HEK293T (cell line): ENCODE measurements around the gene RELA.

Experiments used
- ELF4 ChIP-seq: fragments of 450-650 bp; IDR thresholded peaks from 2 replicates; pipeline ENCODE4 v1.6.1; 2017; ENCODE audit warnings: antibody characterized with exemption
- FOXK2 ChIP-seq: fragments of 450-650 bp; IDR thresholded peaks from 2 replicates; pipeline ENCODE4 v1.6.1; 2016; ENCODE audit warnings: mild to moderate bottlenecking
- FOXM1 ChIP-seq: fragments of 450-650 bp; IDR thresholded peaks from 2 replicates; pipeline ENCODE4 v1.6.1; 2017; ENCODE audit warnings: mild to moderate bottlenecking, borderline replicate concordance
- HDGF ChIP-seq: fragments of 450-650 bp; IDR thresholded peaks from 2 replicates; pipeline ENCODE4 v1.6.1; 2017; ENCODE audit warnings: antibody characterized with exemption, borderline replicate concordance
- L3MBTL2 ChIP-seq: fragments of 450-650 bp; conservative IDR thresholded peaks from 2 replicates; pipeline ENCODE4 v1.6.1; 2016; ENCODE audit warnings: mild to moderate bottlenecking
- LEF1 ChIP-seq: fragments of 450-650 bp; IDR thresholded peaks from 2 replicates; pipeline ENCODE4 v1.6.1; 2017; ENCODE audit warnings: mild to moderate bottlenecking, borderline replicate concordance
- NFRKB ChIP-seq: fragments of 450-650 bp; IDR thresholded peaks from 2 replicates; pipeline ENCODE4 v1.6.1; 2016; ENCODE audit warnings: mild to moderate bottlenecking, moderate library complexity
- SP1 ChIP-seq: fragments of 450-650 bp; IDR thresholded peaks from 2 replicates; pipeline ENCODE4 v1.6.1; 2017
- SUZ12 ChIP-seq: fragments of 450-650 bp; IDR thresholded peaks from 2 replicates; pipeline ENCODE4 v1.6.1; 2016; ENCODE audit warnings: mild to moderate bottlenecking
- TARDBP ChIP-seq: fragments of 450-650 bp; IDR thresholded peaks from 2 replicates; pipeline ENCODE4 v1.6.1; 2016
- ZNF384 ChIP-seq: fragments of 450-650 bp; IDR thresholded peaks from 2 replicates; pipeline ENCODE4 v1.6.1; 2016

DNA sequence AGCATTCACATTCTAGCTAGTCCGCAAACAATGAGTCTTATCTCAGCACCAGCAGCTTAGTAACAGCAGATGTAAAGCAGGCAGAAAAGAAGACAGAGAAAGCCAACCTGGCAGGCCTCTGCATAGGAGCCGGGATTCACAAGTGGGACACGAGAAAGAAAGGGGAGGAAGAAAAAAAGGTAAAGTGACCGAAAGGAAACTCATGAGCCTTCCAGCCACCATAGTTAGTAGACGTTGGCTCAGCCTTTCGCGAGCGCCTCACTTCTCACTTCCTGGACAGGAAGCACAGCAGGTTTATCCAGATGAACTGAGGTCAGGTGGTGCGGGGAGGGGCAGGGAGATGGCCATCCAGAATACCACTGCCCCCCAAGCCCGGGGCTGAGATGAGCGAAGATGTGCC, 29.7 kb upstream of the RELA start:
- no peak for TF ChIP-seq NFRKB
- no peak for TF ChIP-seq TARDBP
- TF ChIP-seq ZNF384: no peak
- no peak for TF ChIP-seq ELF4
- TF ChIP-seq SUZ12: no peak
- no peak for TF ChIP-seq LEF1
- no peak for TF ChIP-seq FOXK2
- TF ChIP-seq FOXM1: no peak
- TF ChIP-seq SP1: no peak
- no peak for TF ChIP-seq HDGF
- TF ChIP-seq L3MBTL2: no peak
